CD4-positive, alpha-beta T cell treated with Interleukin-1 beta for 1 hour (primary cell): ENCODE data around the gene ACTR6.
"Not testable (repeated sequence)": the region's sequence is repeated elsewhere in the genome, so short reads cannot be mapped to it uniquely, and the experiment has no call there.

Source experiments
- DNase-seq, 2 donors: peaks; one replicate each; pipeline ENCODE4 v3.0.0-alpha.2; 2020 to 2022

The ACTR6 gene

GRCh38 chr12:100200463-100201181 lies at the start of gene ACTR6:
TSS of gene ACTR6 (plus strand) at chr12:100200815. CDS start at chr12:100200852, 37 bp downstream.
- peak; percentile 96 to 98 for DNase-seq

- DNase-seq = no peak
These were observed 48.8 kb upstream of the ACTR6 start for GRCh38 chr12:100151769-100152168.

- no peak for DNase-seq
These were observed 47.5 kb upstream of the ACTR6 start for GRCh38 chr12:100153131-100153530.

- DNase-seq = peak; percentile 66 to 72
These were observed 46.0 kb upstream of the ACTR6 start for GRCh38 chr12:100154474-100155247.

- no peak for DNase-seq
These were observed 43.7 kb upstream of the ACTR6 start for GRCh38 chr12:100156731-100157426.

- no peak for DNase-seq
These were observed 43.2 kb upstream of the ACTR6 start for GRCh38 chr12:100157427-100157821.

GRCh38 chr12:100158535-100158934 lies 42.1 kb upstream of the ACTR6 start:
- DNase-seq = no peak

- DNase-seq = no peak
These were observed 41.1 kb upstream of the ACTR6 start for GRCh38 chr12:100159391-100160104.

GRCh38 chr12:100163416-100164152 lies 37.0 kb upstream of the ACTR6 start:
- DNase-seq = peak; percentile 66 to 68

- no peak for DNase-seq
These were observed 36.4 kb upstream of the ACTR6 start for GRCh38 chr12:100164153-100164704.

- DNase-seq = no peak
These were observed 35.3 kb upstream of the ACTR6 start for GRCh38 chr12:100165356-100165755.

GRCh38 chr12:100166232-100166631 lies 34.4 kb upstream of the ACTR6 start:
- DNase-seq = no peak

- no peak for DNase-seq
These were observed 32.1 kb upstream of the ACTR6 start for GRCh38 chr12:100168562-100168961.

GRCh38 chr12:100169345-100169744 lies 31.3 kb upstream of the ACTR6 start:
- no peak for DNase-seq

GRCh38 chr12:100170313-100170858 lies 30.2 kb upstream of the ACTR6 start:
- DNase-seq = no peak

- DNase-seq = no peak
These were observed 29.4 kb upstream of the ACTR6 start for GRCh38 chr12:100171248-100171647.

- no peak for DNase-seq
These were observed 27.5 kb upstream of the ACTR6 start for GRCh38 chr12:100173111-100173510.

GRCh38 chr12:100174495-100174894 lies 26.1 kb upstream of the ACTR6 start:
- no peak for DNase-seq

GRCh38 chr12:100176493-100176892 lies 24.1 kb upstream of the ACTR6 start:
- not testable (repeated sequence) for DNase-seq

- DNase-seq = no peak
These were observed 21.4 kb upstream of the ACTR6 start for GRCh38 chr12:100179252-100179651.

GRCh38 chr12:100184549-100185145 lies 16.0 kb upstream of the ACTR6 start:
- no peak for DNase-seq
